A673 (cell line): ENCODE data around the gene VPS37B.

ENCODE experiments used
- EZH2 ChIP-seq: fragments of 200-600 bp; sonication (generic); IDR thresholded peaks from 2 replicates; pipeline ENCODE4 v1.6.1; 2017; ENCODE audit warnings: borderline replicate concordance, low read depth, mild to moderate bottlenecking, mixed read lengths, antibody characterized with exemption, low read length; ENCODE audit not compliant: poor library complexity, severe bottlenecking
- TF ChIP-seq, protein P1 (sequence below): fragments of 300-800, 200-600 bp; sonication (generic); conservative IDR thresholded peaks from 2 replicates; pipeline ENCODE4 v1.5.1; 2017; ENCODE audit warnings: low read depth, mild to moderate bottlenecking, antibody characterized with exemption, low read length, moderate library complexity, mixed read lengths

DNA sequence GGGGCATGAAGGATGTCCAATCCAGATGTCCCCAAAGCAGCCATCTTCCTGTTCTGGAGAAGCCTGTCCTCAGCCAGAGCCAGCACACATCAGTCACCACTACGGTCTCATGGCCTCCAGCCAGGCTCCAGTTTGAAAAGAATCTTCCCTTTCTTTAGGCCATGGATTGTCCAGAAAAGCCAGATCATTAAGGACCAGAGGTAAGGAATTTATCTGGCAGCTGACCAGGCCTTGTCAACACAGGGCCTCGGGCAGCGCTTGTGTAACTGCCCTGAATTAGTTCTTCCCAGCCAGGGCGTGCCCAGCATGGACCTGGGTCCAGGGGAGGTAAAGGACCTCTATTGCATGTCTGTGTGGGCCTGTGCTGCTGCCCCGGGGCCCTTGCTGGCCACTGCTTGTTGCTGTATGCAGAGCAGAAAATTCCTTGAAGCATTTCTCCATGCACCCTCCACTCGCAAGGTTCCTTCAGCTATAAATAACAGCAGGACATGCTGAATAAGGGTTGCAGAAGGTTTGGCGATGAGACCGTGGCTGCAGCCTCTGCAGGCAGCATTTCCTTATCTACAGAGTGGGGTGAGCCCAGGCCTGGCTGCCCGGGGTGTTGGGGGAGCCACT lies 21.7 kb upstream of the VPS37B start:
- TF ChIP-seq EZH2, result no peak
- TF ChIP-seq, protein P1, sequence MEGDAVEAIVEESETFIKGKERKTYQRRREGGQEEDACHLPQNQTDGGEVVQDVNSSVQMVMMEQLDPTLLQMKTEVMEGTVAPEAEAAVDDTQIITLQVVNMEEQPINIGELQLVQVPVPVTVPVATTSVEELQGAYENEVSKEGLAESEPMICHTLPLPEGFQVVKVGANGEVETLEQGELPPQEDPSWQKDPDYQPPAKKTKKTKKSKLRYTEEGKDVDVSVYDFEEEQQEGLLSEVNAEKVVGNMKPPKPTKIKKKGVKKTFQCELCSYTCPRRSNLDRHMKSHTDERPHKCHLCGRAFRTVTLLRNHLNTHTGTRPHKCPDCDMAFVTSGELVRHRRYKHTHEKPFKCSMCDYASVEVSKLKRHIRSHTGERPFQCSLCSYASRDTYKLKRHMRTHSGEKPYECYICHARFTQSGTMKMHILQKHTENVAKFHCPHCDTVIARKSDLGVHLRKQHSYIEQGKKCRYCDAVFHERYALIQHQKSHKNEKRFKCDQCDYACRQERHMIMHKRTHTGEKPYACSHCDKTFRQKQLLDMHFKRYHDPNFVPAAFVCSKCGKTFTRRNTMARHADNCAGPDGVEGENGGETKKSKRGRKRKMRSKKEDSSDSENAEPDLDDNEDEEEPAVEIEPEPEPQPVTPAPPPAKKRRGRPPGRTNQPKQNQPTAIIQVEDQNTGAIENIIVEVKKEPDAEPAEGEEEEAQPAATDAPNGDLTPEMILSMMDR, result no peak
